Muscle layer of duodenum (tissue), 2 donors: ENCODE data around the gene CSNK1G3.

Experiments used
- H3K27ac ChIP-seq: one replicate; pipeline ENCODE4 v1.7.0; 2013; ENCODE audit warnings: mild to moderate bottlenecking, low read length
- H3K27me3 ChIP-seq: one replicate; pipeline ENCODE4 v1.7.0; 2013; ENCODE audit warnings: low read depth, mild to moderate bottlenecking, control low read depth, low read length
- H3K36me3 ChIP-seq, 2 donors: one replicate each; pipeline ENCODE4 v1.7.0; 2013; ENCODE audit warnings: low read length in 2 of 2, control low read depth in 1 of 2, mild to moderate bottlenecking in 1 of 2; ENCODE audit not compliant: insufficient read depth in 2 of 2, control insufficient read depth in 1 of 2
- H3K4me1 ChIP-seq, 2 donors: one replicate each; pipeline ENCODE4 v1.7.0; 2013; ENCODE audit warnings: low read length in 2 of 2, mild to moderate bottlenecking in 2 of 2, control low read depth in 1 of 2, moderate library complexity in 1 of 2; ENCODE audit not compliant: insufficient read depth in 2 of 2, control insufficient read depth in 1 of 2
- H3K4me3 ChIP-seq, 2 donors: one replicate each; pipeline ENCODE4 v1.7.0; 2013; ENCODE audit warnings: low read length in 2 of 2, low read depth in 1 of 2, mild to moderate bottlenecking in 1 of 2
- H3K9me3 ChIP-seq, 2 donors: one replicate each; pipeline ENCODE4 v1.7.0; 2013; ENCODE audit warnings: low read length in 2 of 2, control low read depth in 1 of 2, mild to moderate bottlenecking in 1 of 2; ENCODE audit not compliant: control insufficient read depth in 1 of 2
- donor health status: healthy.

CSNK1G3 gene

DNA sequence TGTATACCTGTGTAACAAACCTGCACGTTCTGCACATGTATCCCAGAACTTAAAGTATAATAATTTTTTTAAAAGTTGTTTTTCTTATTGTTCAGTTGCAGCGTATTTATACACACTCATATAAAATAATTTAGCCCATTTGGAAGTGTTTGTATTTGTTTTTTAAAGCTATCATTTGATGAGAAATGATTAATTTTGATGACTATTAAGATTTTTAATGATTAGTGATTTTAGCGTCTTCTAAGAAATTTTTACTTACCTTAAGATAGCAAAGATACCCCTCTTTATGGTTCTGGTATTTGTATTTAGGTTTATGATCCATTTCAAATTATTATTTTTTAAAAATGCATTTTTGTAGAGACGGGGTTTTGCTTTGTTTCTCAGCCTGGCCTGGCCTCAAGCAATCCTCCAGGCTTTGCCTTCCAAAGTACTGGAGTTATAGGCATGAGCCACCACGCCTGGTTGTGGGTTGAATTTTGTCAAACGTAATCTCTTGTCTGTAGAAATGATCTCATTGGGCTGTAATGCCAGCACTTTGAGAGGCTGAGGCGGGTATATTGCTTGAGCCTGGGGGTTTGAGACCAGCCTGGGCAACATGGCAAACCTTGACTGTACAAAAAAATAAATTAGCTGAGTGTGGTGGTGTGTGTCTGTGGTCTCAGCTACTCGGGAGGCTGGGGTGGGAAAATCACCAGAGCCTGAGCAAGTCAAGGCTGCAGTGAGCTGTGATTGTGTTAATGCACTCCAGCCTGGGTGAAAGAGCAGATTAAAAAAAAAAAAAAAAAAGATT lies 26.9 kb downstream of the CSNK1G3 start:
- no peak overlapping the region for H3K4me3 ChIP-seq
- H3K36me3 ChIP-seq, result no peaks in the 10 kb centered on the region
- no peaks in the 10 kb centered on the region for H3K4me1 ChIP-seq
- H3K27ac ChIP-seq, result no peak overlapping the region
- no peaks in the 10 kb centered on the region for H3K9me3 ChIP-seq
- H3K27me3 ChIP-seq, result no peaks in the 10 kb centered on the region

- no peaks in the 10 kb centered on the region for H3K9me3 ChIP-seq
- no peak overlapping the region for H3K4me3 ChIP-seq
- H3K27me3 ChIP-seq, result no peaks in the 10 kb centered on the region
- H3K27ac ChIP-seq, result no peak overlapping the region
- no peaks in the 10 kb centered on the region for H3K36me3 ChIP-seq
- no peaks in the 10 kb centered on the region for H3K4me1 ChIP-seq
Observed at GRCh38 chr5:123540534-123540933, 28.6 kb downstream of the CSNK1G3 start.

- H3K9me3 ChIP-seq, result no peaks in the 10 kb centered on the region
- H3K27ac ChIP-seq, result no peak overlapping the region
- H3K27me3 ChIP-seq, result no peaks in the 10 kb centered on the region
- no peaks in the 10 kb centered on the region for H3K4me1 ChIP-seq
- H3K36me3 ChIP-seq, result no peaks in the 10 kb centered on the region
- H3K4me3 ChIP-seq, result no peak overlapping the region
Observed at GRCh38 chr5:123543438-123543837, 31.5 kb downstream of the CSNK1G3 start.

DNA sequence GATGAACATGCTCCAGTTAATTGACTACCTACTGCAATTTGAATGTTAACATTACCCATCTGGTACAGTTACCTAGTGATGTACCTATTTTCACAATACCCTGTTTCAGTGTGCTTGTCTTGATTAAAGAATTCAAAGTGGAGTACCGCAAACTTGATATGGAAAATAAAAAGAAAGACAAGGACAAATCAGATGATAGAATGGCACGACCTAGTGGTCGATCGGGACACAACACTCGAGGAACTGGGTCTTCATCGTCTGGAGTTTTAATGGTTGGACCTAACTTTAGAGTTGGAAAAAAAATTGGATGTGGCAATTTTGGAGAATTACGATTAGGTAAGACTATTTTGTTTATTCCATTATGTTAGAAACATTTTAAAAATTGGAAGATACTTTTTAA lies 33.5 kb downstream of the CSNK1G3 start:
- Histone ChIP-seq H3K9me3 (no peaks in the 10 kb centered on the region), H3K4me3 (no peak overlapping the region), H3K4me1 (no peaks in the 10 kb centered on the region), H3K27ac (no peak overlapping the region), H3K36me3 (no peaks in the 10 kb centered on the region), H3K27me3 (no peaks in the 10 kb centered on the region)

GRCh38 chr5:123546657-123547056 lies 34.7 kb downstream of the CSNK1G3 start:
- no peaks in the 10 kb centered on the region for H3K4me1 ChIP-seq
- H3K36me3 ChIP-seq, result no peaks in the 10 kb centered on the region
- no peak overlapping the region for H3K27ac ChIP-seq
- H3K4me3 ChIP-seq, result no peak overlapping the region
- H3K9me3 ChIP-seq, result no peaks in the 10 kb centered on the region
- H3K27me3 ChIP-seq, result no peaks in the 10 kb centered on the region

DNA sequence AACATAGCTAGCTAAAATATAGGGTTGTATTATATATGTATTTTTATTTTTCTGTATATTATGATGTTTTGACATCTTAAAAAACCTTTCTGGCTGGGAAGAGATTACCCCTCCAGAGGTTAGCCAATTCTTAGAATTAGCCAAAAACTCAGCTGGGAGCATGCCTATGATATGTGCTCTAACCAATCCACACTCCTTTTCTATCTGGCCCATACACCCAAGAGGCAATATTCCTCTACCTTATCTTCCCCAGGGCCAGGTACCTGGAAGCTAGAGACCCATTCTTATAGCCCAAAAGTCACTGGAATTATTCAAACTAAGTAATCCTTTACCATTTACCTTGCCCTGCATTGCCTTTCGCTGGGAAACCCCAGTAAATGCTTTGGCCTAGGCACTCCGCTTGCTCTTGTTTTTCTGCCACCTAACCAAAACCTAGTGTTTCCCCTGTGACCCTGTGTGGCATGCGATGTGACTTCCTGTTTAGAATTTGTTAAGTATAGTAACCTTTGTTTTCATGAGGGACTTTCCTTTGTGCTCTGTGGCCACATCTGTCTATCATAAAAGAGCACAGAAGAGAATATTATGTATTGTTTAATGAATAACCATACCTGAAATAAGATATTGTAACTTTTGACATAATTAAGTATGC lies 37.4 kb downstream of the CSNK1G3 start:
- H3K27me3 ChIP-seq, result no peaks in the 10 kb centered on the region
- H3K4me3 ChIP-seq, result no peak overlapping the region
- no peaks in the 10 kb centered on the region for H3K9me3 ChIP-seq
- H3K4me1 ChIP-seq, result no peaks in the 10 kb centered on the region
- H3K27ac ChIP-seq, result no peak overlapping the region
- H3K36me3 ChIP-seq, result no peaks in the 10 kb centered on the region

- no peaks in the 10 kb centered on the region for H3K4me1 ChIP-seq
- H3K9me3 ChIP-seq, result no peaks in the 10 kb centered on the region
- H3K4me3 ChIP-seq, result no peak overlapping the region
- no peak overlapping the region for H3K27ac ChIP-seq
- no peaks in the 10 kb centered on the region for H3K27me3 ChIP-seq
- peaks cover 0 to 4% of the 10 kb centered on the region in 2 donors for H3K36me3 ChIP-seq
Observed at GRCh38 chr5:123554601-123555000, 42.6 kb downstream of the CSNK1G3 start.

DNA sequence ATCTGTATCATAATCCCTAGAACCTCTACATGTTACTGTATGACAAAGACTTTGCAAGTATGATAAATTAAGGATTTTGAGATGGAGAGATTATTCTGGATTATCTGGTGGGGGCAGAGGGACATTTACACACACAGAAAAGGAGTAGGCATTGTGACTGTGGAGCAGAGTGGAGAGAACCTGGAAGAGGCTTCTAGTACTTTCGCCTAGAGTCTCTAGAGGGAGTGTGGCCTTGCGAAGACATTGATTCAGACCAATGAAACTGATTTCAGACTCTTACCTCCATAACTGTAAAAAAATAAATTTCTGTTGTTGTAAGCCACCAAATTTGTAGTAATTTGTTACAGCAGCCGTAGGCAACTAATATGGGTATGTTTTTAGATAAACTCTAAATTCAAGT lies 45.9 kb downstream of the CSNK1G3 start:
- Histone ChIP-seq H3K27ac (no peak overlapping the region), H3K27me3 (no peaks in the 10 kb centered on the region), H3K4me1 (no peaks in the 10 kb centered on the region), H3K9me3 (no peaks in the 10 kb centered on the region), H3K4me3 (no peak overlapping the region), H3K36me3 (peaks cover 0 to 4% of the 10 kb centered on the region in 2 donors)

GRCh38 chr5:123558762-123559433 lies 46.9 kb downstream of the CSNK1G3 start:
- Histone ChIP-seq H3K27ac (no peak overlapping the region), H3K36me3 (peaks cover 0 to 4% of the 10 kb centered on the region in 2 donors), H3K9me3 (no peaks in the 10 kb centered on the region), H3K27me3 (no peaks in the 10 kb centered on the region), H3K4me3 (no peak overlapping the region), H3K4me1 (no peaks in the 10 kb centered on the region)

DNA sequence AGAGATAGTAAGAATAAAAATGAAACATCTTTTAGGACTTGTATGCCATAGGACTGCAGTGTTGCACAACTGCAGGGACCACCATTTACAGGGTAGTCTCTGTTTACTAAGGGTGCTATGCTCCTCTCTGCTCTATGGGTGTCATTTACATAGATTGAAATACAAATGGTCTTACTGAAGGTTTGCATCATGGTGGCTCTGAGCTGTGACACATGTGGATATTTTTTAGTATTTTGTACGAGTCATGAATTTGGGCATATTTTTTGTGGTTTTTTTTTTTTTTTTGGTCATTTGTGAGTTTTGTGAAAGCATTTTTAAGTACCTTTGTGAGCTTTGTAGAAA lies 47.4 kb downstream of the CSNK1G3 start:
- no peaks in the 10 kb centered on the region for H3K27me3 ChIP-seq
- no peak overlapping the region for H3K4me3 ChIP-seq
- peaks cover 0 to 4% of the 10 kb centered on the region in 2 donors for H3K36me3 ChIP-seq
- H3K9me3 ChIP-seq, result no peaks in the 10 kb centered on the region
- no peaks in the 10 kb centered on the region for H3K4me1 ChIP-seq
- no peak overlapping the region for H3K27ac ChIP-seq

GRCh38 chr5:123561230-123561629 lies 49.3 kb downstream of the CSNK1G3 start:
- Histone ChIP-seq H3K27me3 (no peaks in the 10 kb centered on the region), H3K4me3 (no peak overlapping the region), H3K4me1 (no peaks in the 10 kb centered on the region), H3K36me3 (peaks cover 0 to 4% of the 10 kb centered on the region in 2 donors), H3K27ac (no peak overlapping the region), H3K9me3 (no peaks in the 10 kb centered on the region)
